Measurements from ENCODE around the gene PGA4. TPM values are rescaled to one million over a fixed set of nuclear protein-coding genes. Genes with fewer than 3 reads are reported as not detected.

The PGA4 gene
- total RNA-seq, 1 donor from 2014 or later: 7.0 TPM

DNA sequence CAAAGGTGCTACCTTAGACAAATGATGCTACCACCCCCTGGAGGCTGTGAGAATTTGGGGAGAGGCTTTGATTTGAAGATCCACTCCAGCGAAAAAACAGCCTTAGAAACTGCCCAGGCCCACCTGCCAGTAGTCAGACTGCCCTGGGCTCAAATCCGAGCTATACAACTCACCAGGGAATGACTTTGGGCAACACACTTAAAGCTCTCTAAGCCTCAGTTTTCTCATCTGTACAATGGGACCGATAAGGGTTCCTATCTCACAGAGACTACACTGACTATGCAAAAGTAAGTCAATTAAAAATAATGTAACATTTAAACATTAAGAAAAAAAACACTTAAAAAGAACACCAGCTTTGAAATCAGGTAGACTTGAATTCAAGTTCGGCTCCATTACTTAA is 53.0 kb downstream of the PGA4 start:
- H3K36me3 Mint-ChIP-seq: no peaks in the 10 kb centered on the region
- no peak for DNase-seq (ENCODE audit: extremely low spot score, unreplicated experiment)
- H3K4me3 Mint-ChIP-seq: no peak overlapping the region
- no peaks in the 10 kb centered on the region for H3K9me3 Mint-ChIP-seq
- TF ChIP-seq, protein P1, sequence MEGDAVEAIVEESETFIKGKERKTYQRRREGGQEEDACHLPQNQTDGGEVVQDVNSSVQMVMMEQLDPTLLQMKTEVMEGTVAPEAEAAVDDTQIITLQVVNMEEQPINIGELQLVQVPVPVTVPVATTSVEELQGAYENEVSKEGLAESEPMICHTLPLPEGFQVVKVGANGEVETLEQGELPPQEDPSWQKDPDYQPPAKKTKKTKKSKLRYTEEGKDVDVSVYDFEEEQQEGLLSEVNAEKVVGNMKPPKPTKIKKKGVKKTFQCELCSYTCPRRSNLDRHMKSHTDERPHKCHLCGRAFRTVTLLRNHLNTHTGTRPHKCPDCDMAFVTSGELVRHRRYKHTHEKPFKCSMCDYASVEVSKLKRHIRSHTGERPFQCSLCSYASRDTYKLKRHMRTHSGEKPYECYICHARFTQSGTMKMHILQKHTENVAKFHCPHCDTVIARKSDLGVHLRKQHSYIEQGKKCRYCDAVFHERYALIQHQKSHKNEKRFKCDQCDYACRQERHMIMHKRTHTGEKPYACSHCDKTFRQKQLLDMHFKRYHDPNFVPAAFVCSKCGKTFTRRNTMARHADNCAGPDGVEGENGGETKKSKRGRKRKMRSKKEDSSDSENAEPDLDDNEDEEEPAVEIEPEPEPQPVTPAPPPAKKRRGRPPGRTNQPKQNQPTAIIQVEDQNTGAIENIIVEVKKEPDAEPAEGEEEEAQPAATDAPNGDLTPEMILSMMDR (conservative IDR thresholded peaks at IDR 0.05): no peak
- no peak overlapping the region for H3K27ac Mint-ChIP-seq
- peaks cover 8% of the 10 kb centered on the region for H3K4me1 Mint-ChIP-seq (ENCODE audit: unreplicated experiment)
- H3K27me3 Mint-ChIP-seq: no peaks in the 10 kb centered on the region

DNA sequence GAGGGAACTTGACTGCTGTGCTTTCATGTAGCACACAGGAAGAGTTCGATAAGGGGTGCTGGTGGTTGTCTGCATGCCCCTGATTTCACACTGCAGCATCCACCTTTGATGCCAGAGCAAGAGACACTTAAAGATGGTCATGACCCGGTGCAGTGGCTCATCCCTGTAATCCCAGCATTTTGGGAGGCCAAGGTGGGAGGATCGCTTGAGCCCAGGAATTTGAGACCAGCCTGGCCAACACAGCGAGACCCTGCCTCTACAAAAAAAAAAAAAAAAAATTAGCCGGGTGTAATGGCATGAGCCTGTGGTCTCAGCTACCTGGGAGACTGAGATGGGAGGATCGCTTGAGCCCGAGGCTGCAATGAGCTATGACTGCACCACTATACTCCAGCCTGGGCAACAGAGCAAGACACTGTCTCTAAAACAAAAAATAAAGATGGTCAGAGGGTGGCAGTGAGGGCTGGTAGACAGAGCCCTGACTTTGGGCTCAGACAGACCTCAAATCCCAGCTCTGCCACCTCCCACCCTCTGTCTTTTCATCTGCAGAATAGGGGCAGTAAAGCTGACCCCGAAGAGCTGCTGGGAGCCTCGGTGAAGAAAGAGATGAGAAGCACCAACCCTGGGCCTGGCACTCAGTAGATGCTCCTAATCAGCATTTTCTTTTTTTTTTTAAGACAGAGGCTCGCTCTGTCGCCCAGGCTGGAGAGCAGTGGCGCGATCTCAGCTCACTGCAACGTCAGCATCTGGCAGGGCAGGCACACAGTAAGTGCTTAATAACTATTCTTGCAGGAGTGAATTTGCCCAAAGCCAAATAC is 55.2 kb downstream of the PGA4 start:
- Mint-ChIP-seq H3K36me3 (peaks cover 3% of the 10 kb centered on the region), H3K27ac (no peak overlapping the region), H3K4me3 (no peak overlapping the region), H3K4me1 (ENCODE audit: unreplicated experiment) (peaks cover 8% of the 10 kb centered on the region), H3K27me3 (no peaks in the 10 kb centered on the region), H3K9me3 (no peaks in the 10 kb centered on the region)
- no peak for DNase-seq (ENCODE audit: extremely low spot score, unreplicated experiment)
- TF ChIP-seq, protein P1 (conservative IDR thresholded peaks at IDR 0.05): no peak

DNA sequence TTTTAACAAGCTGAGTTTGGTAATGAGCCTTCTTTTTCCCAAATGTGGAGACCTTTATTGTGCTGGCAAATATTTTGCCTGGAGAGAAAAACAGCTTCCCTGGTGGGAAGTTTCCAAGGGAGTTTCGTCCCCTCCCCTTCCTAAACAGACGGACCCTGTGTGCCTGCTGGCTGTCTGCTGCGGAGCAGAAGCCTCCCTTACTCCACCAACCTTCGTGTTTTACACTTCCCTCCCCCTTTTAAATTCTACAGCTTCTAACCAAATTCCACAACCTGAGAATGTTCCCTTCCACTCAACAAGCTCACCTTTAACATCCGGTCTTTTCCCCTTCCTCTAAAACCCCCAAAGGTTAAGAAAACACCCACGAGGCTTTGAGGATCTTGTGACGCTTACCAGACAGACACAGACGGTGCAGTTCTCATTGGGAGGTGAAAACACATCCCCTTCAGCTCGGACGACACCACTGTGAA is 55.9 kb downstream of the PGA4 start:
- TF ChIP-seq, protein P1 (conservative IDR thresholded peaks at IDR 0.05): no peak
- peak overlapping the region; percentile 57 for H3K4me3 Mint-ChIP-seq
- peaks cover 3% of the 10 kb centered on the region for H3K36me3 Mint-ChIP-seq
- H3K27me3 Mint-ChIP-seq: no peaks in the 10 kb centered on the region
- H3K4me1 Mint-ChIP-seq (ENCODE audit: unreplicated experiment): peaks cover 8% of the 10 kb centered on the region
- no peaks in the 10 kb centered on the region for H3K9me3 Mint-ChIP-seq
- H3K27ac Mint-ChIP-seq: peak overlapping the region; percentile 29
- DNase-seq (ENCODE audit: extremely low spot score, unreplicated experiment): no peak

DNA sequence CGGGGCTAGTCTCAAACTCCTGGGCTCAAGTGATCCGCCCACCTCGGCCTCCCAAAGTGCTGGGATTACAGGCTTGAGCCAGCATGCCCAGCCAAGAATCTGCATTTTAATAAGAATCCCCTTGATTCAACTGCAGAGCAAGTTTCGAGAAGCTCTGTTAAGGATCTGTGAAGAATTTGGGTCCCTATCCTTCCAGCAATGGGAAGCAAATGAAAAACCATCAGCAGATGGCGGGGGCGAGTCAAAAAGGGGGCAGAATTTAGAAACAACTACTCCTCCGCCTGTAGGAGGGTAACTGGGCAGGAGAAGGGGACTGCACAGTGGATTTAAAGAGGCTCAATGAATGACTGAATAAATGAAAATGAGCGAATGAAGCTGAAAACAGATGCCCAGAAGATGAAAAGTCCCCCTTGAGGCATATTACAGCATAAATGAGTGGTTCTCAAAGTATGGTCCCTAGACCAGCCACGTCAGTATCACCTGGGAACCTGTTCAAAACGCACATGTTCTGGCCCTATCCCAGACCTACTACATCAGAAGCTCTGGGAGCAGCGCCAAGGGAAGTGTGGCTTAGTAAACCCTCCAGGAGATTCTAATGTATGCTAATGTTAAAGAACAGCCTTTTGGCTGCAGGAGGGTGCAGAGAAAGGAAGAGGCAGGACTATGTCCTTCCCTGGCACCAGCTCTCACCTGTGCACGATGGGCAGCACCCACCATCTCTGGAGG is 58.0 kb downstream of the PGA4 start:
- Mint-ChIP-seq H3K4me1 (ENCODE audit: unreplicated experiment) (peaks cover 8% of the 10 kb centered on the region), H3K9me3 (no peaks in the 10 kb centered on the region), H3K36me3 (peaks cover 13% of the 10 kb centered on the region), H3K27ac (no peak overlapping the region), H3K4me3 (no peak overlapping the region), H3K27me3 (no peaks in the 10 kb centered on the region)
- no peak for DNase-seq (ENCODE audit: extremely low spot score, unreplicated experiment)
- TF ChIP-seq, protein P1 (conservative IDR thresholded peaks at IDR 0.05): no peak

DNA sequence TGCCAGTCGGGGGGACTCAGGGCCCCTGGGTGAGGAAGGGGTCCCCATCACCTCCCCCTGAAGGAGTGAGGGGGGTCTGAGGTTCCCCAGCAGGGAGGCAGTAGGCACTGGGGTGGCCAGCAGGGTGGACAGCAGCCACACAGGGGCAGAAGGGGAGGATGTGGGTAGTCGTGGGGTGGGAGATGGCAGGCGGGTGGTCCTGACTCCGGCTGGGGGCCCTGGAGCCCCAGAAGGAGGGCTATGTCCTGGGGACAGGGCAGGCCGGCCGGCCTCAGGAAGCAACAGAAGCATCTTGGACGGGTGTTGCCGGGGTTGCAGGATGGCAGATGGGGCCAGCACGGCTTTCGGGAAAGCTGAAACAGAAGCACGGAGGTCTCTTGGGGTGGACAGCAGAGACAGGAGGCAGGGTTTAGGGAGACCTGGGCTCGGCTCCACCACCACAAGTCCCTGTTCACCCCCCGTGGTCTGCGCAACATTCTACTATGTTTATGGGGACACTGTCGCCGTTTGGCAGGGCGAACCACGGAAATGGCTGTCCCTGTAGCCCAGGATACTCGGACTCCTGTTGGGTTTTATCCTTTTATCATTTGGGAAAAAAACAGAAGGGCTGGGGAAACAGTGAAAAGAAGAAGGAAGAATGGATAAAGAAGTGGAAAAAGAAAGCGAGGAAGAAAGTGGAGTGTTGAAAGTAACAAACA is 58.9 kb downstream of the PGA4 start:
- H3K27me3 Mint-ChIP-seq: no peaks in the 10 kb centered on the region
- peaks cover 8% of the 10 kb centered on the region for H3K4me1 Mint-ChIP-seq (ENCODE audit: unreplicated experiment)
- TF ChIP-seq, protein P1 (conservative IDR thresholded peaks at IDR 0.05): no peak
- peak overlapping the region; percentile 47 for H3K4me3 Mint-ChIP-seq
- no peaks in the 10 kb centered on the region for H3K9me3 Mint-ChIP-seq
- H3K27ac Mint-ChIP-seq: no peak overlapping the region
- H3K36me3 Mint-ChIP-seq: peaks cover 19% of the 10 kb centered on the region
- no peak for DNase-seq (ENCODE audit: extremely low spot score, unreplicated experiment)

Other genes with a start within 250 kb of the PGA4 start
- gene CD5, start 119.9 kb upstream of the PGA4 start, total RNA-seq (ENCODE audit: low replicate concordance): not detected in 2 replicates
- gene VPS37C, start 60.9 kb upstream of the PGA4 start, total RNA-seq (ENCODE audit: low replicate concordance): 27.8 and 42.1 TPM in 2 replicates
- 1.3 TPM in 1 of 2 replicates, not detected in the other for gene PGA3, start 18.8 kb upstream of the PGA4 start, total RNA-seq (ENCODE audit: low replicate concordance)
- gene PGA5, start 18.8 kb downstream of the PGA4 start, total RNA-seq (ENCODE audit: low replicate concordance): 0.62 and 2.9 TPM in 2 replicates
- gene VWCE, start 73.0 kb downstream of the PGA4 start, total RNA-seq (ENCODE audit: low replicate concordance): 5.4 and 20.0 TPM in 2 replicates
- 234 and 279 TPM in 2 replicates for gene DDB1, start 110.8 kb downstream of the PGA4 start, total RNA-seq (ENCODE audit: low replicate concordance)
- gene TKFC, start 110.9 kb downstream of the PGA4 start, total RNA-seq (ENCODE audit: low replicate concordance): 66.9 and 72.6 TPM in 2 replicates
- gene CYB561A3, start 139.5 kb downstream of the PGA4 start, total RNA-seq (ENCODE audit: low replicate concordance): 34.9 and 35.0 TPM in 2 replicates
- gene TMEM138, start 140.0 kb downstream of the PGA4 start, total RNA-seq (ENCODE audit: low replicate concordance): 35.3 and 54.5 TPM in 2 replicates
- 14.8 and 19.9 TPM in 2 replicates for gene TMEM216, start 170.2 kb downstream of the PGA4 start, total RNA-seq (ENCODE audit: low replicate concordance)
- gene CPSF7, start 207.6 kb downstream of the PGA4 start, total RNA-seq (ENCODE audit: low replicate concordance): 86.9 and 129 TPM in 2 replicates
- gene SDHAF2, start 207.8 kb downstream of the PGA4 start, total RNA-seq (ENCODE audit: low replicate concordance): 41.7 and 49.8 TPM in 2 replicates

Measured in type B pancreatic cell (in vitro differentiated cells).